ENCODE results near the gene MTA3.

The MTA3 gene

DNA sequence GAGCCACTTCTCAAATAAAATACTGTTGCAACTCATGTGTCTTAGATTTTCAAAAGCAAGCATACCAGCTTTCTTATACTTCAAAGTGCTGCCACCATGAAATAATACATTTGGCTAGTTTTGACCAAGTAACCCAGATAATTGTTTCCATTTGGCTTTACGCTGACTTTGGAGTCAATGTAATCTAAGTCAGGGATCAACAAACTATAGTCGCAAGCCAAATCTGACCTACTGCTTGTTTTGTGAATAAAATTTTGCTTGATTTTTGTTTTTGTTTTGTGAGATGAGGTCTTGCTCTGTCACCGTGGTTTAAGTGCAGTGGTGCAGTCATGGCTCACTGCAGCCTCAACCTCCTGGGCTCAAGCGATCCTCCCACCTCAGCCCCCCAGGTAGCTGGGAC, 130.5 kb downstream of the MTA3 start:
- no peaks in the 10 kb centered on the region for H3K27me3 ChIP-seq (ENCODE audit: control insufficient read depth, insufficient read depth, low read length)
- H3K4me1 ChIP-seq (ENCODE audit: control insufficient read depth, insufficient read depth, low read length), result no peaks in the 10 kb centered on the region
- no peaks in the 10 kb centered on the region for H3K9me3 ChIP-seq (ENCODE audit: control insufficient read depth, low read length)
- H3K4me3 ChIP-seq (ENCODE audit: low read length), result no peak overlapping the region
- no peaks in the 10 kb centered on the region for H3K36me3 ChIP-seq (ENCODE audit: control insufficient read depth, insufficient read depth, low read length)
- H3K9ac ChIP-seq (ENCODE audit: low read length), result no peak overlapping the region

DNA sequence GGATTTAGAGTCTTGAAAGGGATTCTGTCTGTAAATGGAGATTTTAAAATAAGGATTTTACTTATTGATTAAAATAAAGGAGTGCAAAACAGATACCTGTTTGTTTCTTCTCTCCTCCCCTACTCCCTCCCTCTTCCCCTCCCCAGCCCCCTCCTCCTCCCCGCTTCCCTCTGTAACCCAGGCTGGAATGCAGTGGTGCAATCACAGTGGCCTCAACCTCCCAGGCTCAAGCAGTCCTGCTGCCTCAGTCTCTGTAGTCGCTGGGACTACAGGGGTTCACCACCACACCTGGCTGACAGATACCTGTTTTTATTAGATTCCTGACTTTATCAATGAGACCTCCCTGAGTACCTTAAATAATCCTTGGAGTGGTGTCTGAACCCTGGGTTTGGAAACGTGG, 138.4 kb downstream of the MTA3 start:
- Histone ChIP-seq H3K27me3 (ENCODE audit: control insufficient read depth, insufficient read depth, low read length) (no peaks in the 10 kb centered on the region), H3K9ac (ENCODE audit: low read length) (no peak overlapping the region), H3K4me3 (ENCODE audit: low read length) (no peak overlapping the region), H3K36me3 (ENCODE audit: control insufficient read depth, insufficient read depth, low read length) (no peaks in the 10 kb centered on the region), H3K9me3 (ENCODE audit: control insufficient read depth, low read length) (no peaks in the 10 kb centered on the region), H3K4me1 (ENCODE audit: control insufficient read depth, insufficient read depth, low read length) (no peaks in the 10 kb centered on the region)

DNA sequence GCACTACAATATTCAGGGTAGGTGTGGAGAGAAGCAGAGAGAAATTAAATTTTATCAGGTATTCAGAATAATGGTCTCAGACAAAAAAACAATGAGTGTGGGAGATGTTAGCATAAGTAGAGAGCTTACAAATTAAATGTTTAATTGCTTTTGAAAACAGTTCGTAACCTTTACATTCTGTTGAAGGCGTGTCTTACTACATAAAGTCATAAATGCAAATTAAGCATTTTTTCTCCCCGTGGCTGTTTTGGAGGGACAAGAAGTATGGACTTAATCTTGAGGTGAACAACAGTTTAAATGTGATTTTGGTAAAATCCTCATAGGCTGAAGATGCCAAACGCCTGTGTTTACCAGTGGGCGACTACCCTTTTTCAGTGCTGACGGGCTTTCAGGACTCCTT, 139.7 kb downstream of the MTA3 start:
- no peak overlapping the region for H3K4me3 ChIP-seq (ENCODE audit: low read length)
- no peaks in the 10 kb centered on the region for H3K4me1 ChIP-seq (ENCODE audit: control insufficient read depth, insufficient read depth, low read length)
- H3K36me3 ChIP-seq (ENCODE audit: control insufficient read depth, insufficient read depth, low read length), result no peaks in the 10 kb centered on the region
- no peaks in the 10 kb centered on the region for H3K27me3 ChIP-seq (ENCODE audit: control insufficient read depth, insufficient read depth, low read length)
- no peak overlapping the region for H3K9ac ChIP-seq (ENCODE audit: low read length)
- H3K9me3 ChIP-seq (ENCODE audit: control insufficient read depth, low read length), result no peaks in the 10 kb centered on the region

DNA sequence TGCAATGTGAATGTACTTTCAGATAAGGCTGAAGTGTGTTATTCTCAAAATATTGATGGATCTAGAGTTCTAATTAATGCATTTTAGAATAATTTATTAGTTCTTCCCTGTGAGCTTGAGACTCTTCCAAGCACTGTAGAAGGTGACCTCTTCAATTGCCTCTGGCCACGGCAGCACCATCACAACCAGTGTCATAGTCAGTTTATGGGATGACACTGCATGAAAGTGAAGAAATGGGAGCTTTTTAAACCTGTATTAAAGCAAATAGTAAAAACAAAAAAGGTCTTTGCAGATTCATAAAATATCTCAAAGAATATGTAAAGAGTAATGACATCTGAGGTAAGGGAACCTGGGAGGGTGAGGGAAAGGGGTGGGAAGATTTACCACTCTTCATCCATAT, 143.5 kb downstream of the MTA3 start:
- Histone ChIP-seq H3K27me3 (ENCODE audit: control insufficient read depth, insufficient read depth, low read length) (no peaks in the 10 kb centered on the region), H3K9ac (ENCODE audit: low read length) (no peak overlapping the region), H3K9me3 (ENCODE audit: control insufficient read depth, low read length) (no peaks in the 10 kb centered on the region), H3K4me1 (ENCODE audit: control insufficient read depth, insufficient read depth, low read length) (no peaks in the 10 kb centered on the region), H3K36me3 (ENCODE audit: control insufficient read depth, insufficient read depth, low read length) (no peaks in the 10 kb centered on the region), H3K4me3 (ENCODE audit: low read length) (no peak overlapping the region)

DNA sequence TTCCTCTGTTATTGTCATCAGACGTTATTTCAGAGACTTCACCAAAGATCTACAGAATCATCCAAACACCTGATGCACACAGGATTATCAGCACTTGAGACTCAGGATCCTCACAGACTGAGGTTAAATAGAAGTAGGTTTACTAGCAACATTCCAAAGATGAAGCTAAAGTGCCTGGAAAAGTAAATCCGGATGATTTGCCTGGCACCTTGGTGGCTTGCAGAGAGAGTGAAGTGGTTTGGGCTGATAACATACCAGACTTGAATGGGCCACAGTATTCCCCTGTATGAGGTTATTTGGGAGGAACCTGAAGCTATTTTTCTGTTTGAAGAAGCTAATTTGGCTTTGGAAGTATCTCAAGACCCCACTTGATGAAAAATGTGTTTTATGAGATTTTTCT, 144.5 kb downstream of the MTA3 start:
- Histone ChIP-seq H3K4me1 (ENCODE audit: control insufficient read depth, insufficient read depth, low read length) (no peaks in the 10 kb centered on the region), H3K9me3 (ENCODE audit: control insufficient read depth, low read length) (no peaks in the 10 kb centered on the region), H3K4me3 (ENCODE audit: low read length) (no peak overlapping the region), H3K36me3 (ENCODE audit: control insufficient read depth, insufficient read depth, low read length) (no peaks in the 10 kb centered on the region), H3K27me3 (ENCODE audit: control insufficient read depth, insufficient read depth, low read length) (no peaks in the 10 kb centered on the region), H3K9ac (ENCODE audit: low read length) (no peak overlapping the region)

DNA sequence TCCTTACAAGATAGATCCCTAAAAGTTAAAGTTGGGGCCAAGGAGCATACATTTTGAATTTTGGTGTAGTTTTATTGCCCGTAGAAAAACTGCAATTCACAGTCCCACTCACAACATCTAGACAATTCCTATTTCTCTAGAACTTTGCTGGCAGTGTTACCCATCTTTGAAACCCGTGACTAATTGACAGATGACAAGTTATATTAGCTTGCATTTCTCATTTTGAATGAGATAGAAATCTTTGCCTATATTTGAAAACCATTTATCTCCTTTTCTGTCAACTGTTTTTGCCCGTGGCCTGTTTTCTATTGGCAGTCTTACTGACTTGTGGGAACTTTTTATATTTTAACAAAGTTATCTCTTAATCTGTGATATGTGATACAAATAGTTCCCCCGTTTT, 145.5 kb downstream of the MTA3 start:
- Histone ChIP-seq H3K4me3 (ENCODE audit: low read length) (no peak overlapping the region), H3K9me3 (ENCODE audit: control insufficient read depth, low read length) (no peaks in the 10 kb centered on the region), H3K4me1 (ENCODE audit: control insufficient read depth, insufficient read depth, low read length) (no peaks in the 10 kb centered on the region), H3K9ac (ENCODE audit: low read length) (no peak overlapping the region), H3K27me3 (ENCODE audit: control insufficient read depth, insufficient read depth, low read length) (no peaks in the 10 kb centered on the region), H3K36me3 (ENCODE audit: control insufficient read depth, insufficient read depth, low read length) (no peaks in the 10 kb centered on the region)

DNA sequence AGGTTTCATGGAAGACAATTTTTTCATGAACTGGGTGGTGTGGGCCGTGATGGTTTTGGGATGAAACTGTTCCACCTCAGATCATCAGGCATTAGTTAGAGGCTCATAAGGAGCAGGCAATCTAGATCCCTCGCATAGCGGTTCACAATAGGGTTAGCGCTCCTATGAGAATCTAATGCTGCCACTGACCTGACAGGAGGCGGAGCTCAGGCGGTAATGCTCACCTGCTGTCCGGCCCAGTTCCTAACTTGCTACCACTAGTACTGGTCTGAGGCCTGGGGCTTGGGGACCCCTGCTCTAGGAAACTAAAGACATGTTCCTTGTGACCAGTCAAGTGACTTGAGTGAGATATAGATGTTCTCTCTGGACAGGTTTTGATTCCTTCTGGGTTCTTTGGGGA, 146.3 kb downstream of the MTA3 start:
- Histone ChIP-seq H3K9ac (ENCODE audit: low read length) (no peak overlapping the region), H3K4me1 (ENCODE audit: control insufficient read depth, insufficient read depth, low read length) (no peaks in the 10 kb centered on the region), H3K9me3 (ENCODE audit: control insufficient read depth, low read length) (no peaks in the 10 kb centered on the region), H3K36me3 (ENCODE audit: control insufficient read depth, insufficient read depth, low read length) (no peaks in the 10 kb centered on the region), H3K4me3 (ENCODE audit: low read length) (no peak overlapping the region), H3K27me3 (ENCODE audit: control insufficient read depth, insufficient read depth, low read length) (no peaks in the 10 kb centered on the region)

DNA sequence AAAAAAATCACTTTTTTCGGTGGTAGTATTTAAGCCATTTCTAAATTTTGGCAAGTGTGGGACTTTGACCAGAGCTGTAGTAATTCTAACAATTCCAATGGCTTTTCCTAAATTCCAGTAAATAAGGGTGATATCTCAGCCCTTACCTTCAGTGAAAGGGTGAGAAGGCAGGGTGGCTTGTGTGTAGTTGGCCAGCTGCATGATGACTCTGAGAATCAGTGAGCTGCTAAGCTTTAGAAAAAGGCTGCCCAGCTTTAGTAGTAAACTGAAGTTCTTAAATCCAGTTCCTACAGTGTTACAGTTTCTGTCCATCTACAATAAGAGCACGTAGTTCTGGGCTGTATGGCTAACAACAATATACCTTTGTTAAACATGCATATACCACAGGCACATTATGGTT, 153.5 kb downstream of the MTA3 start:
- H3K4me3 ChIP-seq (ENCODE audit: low read length), result no peak overlapping the region
- H3K9me3 ChIP-seq (ENCODE audit: control insufficient read depth, low read length), result no peaks in the 10 kb centered on the region
- no peak overlapping the region for H3K9ac ChIP-seq (ENCODE audit: low read length)
- no peaks in the 10 kb centered on the region for H3K36me3 ChIP-seq (ENCODE audit: control insufficient read depth, insufficient read depth, low read length)
- H3K4me1 ChIP-seq (ENCODE audit: control insufficient read depth, insufficient read depth, low read length), result peaks cover 7% of the 10 kb centered on the region
- no peaks in the 10 kb centered on the region for H3K27me3 ChIP-seq (ENCODE audit: control insufficient read depth, insufficient read depth, low read length)

DNA sequence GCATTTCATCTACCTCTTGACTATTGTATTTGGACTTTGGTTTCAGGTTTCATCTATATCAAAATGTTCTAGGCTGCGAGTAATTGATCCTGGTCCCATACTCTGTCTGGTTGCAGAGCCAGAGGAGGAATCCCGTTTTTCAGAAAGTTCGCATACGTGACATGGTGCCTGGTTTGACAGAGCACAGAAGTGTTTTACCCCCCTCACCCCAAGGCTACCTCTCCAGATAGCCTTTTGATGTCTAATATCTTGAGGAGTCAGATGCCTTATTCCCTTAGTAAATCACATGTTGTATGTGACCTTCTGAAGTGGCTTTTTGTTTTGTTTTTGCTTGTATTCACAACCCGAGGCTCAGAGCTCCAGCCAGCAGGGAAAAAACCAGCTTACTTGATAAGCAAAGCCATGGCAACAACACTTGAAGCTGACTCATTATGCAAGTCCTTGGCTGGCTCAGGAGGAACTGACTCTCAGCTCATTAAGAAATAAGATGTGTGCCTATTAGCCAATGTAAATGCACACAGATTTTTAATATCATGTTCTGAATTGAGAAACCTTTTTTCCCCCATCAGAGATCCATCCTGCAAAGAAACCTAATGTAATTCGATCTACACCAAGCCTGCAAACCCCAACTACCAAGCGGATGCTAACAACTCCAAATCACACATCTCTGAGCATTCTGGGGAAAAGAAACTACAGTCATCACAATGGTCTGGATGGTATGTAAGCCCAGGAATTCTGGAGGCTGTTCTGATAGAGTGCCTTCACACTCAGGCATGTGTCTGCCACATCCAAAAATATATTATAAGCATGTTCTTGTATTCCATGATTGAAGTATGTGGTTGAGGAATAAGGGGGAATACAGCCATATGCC, 154.1 kb downstream of the MTA3 start:
- peaks cover 7% of the 10 kb centered on the region for H3K4me1 ChIP-seq (ENCODE audit: control insufficient read depth, insufficient read depth, low read length)
- no peaks in the 10 kb centered on the region for H3K36me3 ChIP-seq (ENCODE audit: control insufficient read depth, insufficient read depth, low read length)
- H3K4me3 ChIP-seq (ENCODE audit: low read length), result no peak overlapping the region
- no peaks in the 10 kb centered on the region for H3K27me3 ChIP-seq (ENCODE audit: control insufficient read depth, insufficient read depth, low read length)
- H3K9ac ChIP-seq (ENCODE audit: low read length), result no peak overlapping the region
- H3K9me3 ChIP-seq (ENCODE audit: control insufficient read depth, low read length), result no peaks in the 10 kb centered on the region

DNA sequence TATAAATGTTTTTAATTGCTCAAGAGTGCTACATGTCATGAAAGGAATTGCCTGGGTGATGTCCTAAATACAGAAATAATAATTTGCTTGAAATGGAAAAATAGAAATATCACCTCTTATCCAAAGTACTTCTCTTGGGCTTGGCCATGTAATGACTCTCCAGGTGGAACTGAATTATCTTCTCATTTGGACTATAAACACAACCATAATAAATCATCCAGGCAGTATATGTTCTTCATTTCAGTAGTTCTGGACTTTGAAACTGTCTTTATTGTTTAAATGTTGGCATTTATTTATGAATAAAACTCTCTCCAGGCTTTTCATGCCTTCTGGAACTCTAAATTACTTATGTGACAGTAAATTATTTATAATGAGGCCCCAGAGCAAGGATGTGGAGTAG, 155.0 kb downstream of the MTA3 start:
- peaks cover 7% of the 10 kb centered on the region for H3K4me1 ChIP-seq (ENCODE audit: control insufficient read depth, insufficient read depth, low read length)
- no peaks in the 10 kb centered on the region for H3K9me3 ChIP-seq (ENCODE audit: control insufficient read depth, low read length)
- H3K36me3 ChIP-seq (ENCODE audit: control insufficient read depth, insufficient read depth, low read length), result no peaks in the 10 kb centered on the region
- H3K9ac ChIP-seq (ENCODE audit: low read length), result no peak overlapping the region
- no peak overlapping the region for H3K4me3 ChIP-seq (ENCODE audit: low read length)
- H3K27me3 ChIP-seq (ENCODE audit: control insufficient read depth, insufficient read depth, low read length), result no peaks in the 10 kb centered on the region

DNA sequence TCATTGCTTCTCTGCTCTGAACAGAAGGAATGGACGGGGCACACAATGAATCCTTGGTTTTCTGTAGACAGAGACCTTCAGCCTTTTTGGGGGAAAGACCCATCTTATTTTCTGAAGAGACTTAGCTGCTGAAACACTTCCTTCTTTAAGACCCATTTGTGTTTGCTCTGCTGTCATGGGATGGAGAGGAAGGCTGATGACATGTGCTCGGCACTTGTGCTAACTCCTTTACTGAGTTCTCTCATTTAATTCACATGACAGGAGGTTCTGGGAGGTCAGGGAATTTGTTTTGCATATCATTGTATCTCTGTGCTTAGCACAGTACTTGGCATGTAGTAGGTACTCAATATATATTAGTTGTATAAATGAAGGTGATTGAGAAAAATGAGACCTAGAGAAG, 156.5 kb downstream of the MTA3 start:
- H3K9me3 ChIP-seq (ENCODE audit: control insufficient read depth, low read length), result no peaks in the 10 kb centered on the region
- H3K36me3 ChIP-seq (ENCODE audit: control insufficient read depth, insufficient read depth, low read length), result no peaks in the 10 kb centered on the region
- no peaks in the 10 kb centered on the region for H3K27me3 ChIP-seq (ENCODE audit: control insufficient read depth, insufficient read depth, low read length)
- H3K9ac ChIP-seq (ENCODE audit: low read length), result no peak overlapping the region
- peaks cover 7% of the 10 kb centered on the region for H3K4me1 ChIP-seq (ENCODE audit: control insufficient read depth, insufficient read depth, low read length)
- no peak overlapping the region for H3K4me3 ChIP-seq (ENCODE audit: low read length)

DNA sequence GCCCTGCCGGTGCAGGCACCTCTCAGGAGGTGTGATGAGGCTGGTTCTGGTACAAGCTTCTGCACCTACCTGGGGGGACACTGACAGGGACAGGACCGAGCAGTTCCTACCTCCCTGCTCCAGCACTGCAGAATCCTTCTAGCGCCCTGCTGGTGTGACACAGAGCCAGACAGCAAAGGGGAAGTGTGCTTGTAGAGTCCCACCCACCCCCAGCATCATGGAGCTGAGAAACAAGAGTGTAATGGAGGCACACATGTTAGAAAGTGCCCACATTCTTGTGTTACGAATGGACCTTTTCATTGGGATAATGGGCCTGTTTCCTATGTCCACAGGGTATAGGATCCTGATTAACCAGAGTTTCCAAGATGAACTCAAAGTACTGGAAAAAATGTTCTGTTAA, 157.2 kb downstream of the MTA3 start:
- H3K4me1 ChIP-seq (ENCODE audit: control insufficient read depth, insufficient read depth, low read length), result peaks cover 7% of the 10 kb centered on the region
- H3K4me3 ChIP-seq (ENCODE audit: low read length), result no peak overlapping the region
- no peak overlapping the region for H3K9ac ChIP-seq (ENCODE audit: low read length)
- no peaks in the 10 kb centered on the region for H3K36me3 ChIP-seq (ENCODE audit: control insufficient read depth, insufficient read depth, low read length)
- no peaks in the 10 kb centered on the region for H3K27me3 ChIP-seq (ENCODE audit: control insufficient read depth, insufficient read depth, low read length)
- H3K9me3 ChIP-seq (ENCODE audit: control insufficient read depth, low read length), result no peaks in the 10 kb centered on the region

DNA sequence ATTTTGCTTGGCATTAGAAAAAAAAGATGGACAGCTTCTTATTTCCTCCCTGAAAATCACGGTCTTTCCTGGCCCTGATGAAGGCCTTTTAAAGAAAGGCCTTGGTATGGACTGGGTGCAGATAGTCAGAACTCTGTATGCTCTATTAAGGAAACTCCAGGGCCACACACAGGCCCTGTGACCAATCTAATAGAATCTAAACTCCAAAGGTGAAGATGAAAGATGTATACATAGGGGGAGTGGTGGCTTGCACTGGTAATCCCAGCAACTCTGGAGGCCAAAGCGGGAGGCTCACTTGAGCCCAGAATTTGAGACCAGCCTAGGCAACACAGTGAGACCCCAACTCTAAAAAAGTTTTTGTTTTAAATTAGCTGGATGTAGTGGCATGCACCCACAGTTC, 158.2 kb downstream of the MTA3 start:
- Histone ChIP-seq H3K4me3 (ENCODE audit: low read length) (no peak overlapping the region), H3K9me3 (ENCODE audit: control insufficient read depth, low read length) (no peaks in the 10 kb centered on the region), H3K27me3 (ENCODE audit: control insufficient read depth, insufficient read depth, low read length) (no peaks in the 10 kb centered on the region), H3K9ac (ENCODE audit: low read length) (no peak overlapping the region), H3K36me3 (ENCODE audit: control insufficient read depth, insufficient read depth, low read length) (no peaks in the 10 kb centered on the region), H3K4me1 (ENCODE audit: control insufficient read depth, insufficient read depth, low read length) (peaks cover 7% of the 10 kb centered on the region)
